OCI-LY3 (cell line): ENCODE data around the gene CHD5.

Experiments
- EZH2phosphoT487 ChIP-seq: fragments of 200-600 bp; shearing (Covaris generic); IDR thresholded peaks from 2 replicates; pipeline ENCODE4 v1.6.1; 2018; ENCODE audit warnings: antibody characterized with exemption, mixed run types, low read depth
- TF ChIP-seq, protein P1 (sequence below): fragments of 200-600, 300-600 bp; sonication (generic); IDR thresholded peaks from 2 replicates; pipeline ENCODE4 v1.5.1; 2014; ENCODE audit warnings: antibody characterized with exemption, low read length, low read depth

DNA sequence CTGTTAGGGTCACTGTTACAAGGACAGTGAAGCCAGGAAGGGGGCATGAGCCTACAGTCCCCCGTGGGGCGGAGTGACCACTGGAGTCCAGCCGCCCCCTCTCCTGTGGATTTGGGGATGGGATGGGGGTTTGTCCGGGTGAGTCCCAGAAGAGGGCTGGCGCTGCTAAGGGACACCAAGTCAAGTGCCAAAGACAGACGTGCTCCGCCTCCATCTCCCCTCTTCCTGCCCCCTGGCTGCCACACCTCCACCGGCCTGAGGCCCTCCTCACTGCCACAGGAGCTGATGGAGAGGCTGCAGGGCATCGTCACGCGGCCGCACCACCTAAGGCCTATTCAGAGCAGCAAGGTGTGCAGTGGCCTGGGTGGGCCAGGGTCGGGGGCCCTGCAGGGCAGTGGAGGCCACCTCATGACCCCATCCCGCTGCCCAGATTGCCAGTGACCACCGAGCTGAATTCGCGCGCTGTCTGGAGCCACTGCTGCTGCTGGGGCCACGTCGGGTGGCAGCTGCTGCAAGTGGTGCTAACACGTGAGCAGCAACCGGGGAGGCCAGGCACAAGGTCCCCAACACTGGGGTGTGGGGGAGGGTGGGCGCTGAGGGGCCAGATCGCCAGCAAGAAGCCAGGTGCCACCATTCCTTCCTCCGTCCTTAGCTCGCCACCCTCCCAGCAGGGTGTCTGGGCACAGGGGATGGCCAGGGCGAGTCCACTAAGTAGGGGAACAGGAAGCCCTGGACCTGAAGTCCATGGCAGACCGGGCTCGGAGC, 30.7 kb upstream of the CHD5 start:
- no peak for TF ChIP-seq EZH2phosphoT487
- TF ChIP-seq, protein P1, sequence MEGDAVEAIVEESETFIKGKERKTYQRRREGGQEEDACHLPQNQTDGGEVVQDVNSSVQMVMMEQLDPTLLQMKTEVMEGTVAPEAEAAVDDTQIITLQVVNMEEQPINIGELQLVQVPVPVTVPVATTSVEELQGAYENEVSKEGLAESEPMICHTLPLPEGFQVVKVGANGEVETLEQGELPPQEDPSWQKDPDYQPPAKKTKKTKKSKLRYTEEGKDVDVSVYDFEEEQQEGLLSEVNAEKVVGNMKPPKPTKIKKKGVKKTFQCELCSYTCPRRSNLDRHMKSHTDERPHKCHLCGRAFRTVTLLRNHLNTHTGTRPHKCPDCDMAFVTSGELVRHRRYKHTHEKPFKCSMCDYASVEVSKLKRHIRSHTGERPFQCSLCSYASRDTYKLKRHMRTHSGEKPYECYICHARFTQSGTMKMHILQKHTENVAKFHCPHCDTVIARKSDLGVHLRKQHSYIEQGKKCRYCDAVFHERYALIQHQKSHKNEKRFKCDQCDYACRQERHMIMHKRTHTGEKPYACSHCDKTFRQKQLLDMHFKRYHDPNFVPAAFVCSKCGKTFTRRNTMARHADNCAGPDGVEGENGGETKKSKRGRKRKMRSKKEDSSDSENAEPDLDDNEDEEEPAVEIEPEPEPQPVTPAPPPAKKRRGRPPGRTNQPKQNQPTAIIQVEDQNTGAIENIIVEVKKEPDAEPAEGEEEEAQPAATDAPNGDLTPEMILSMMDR, result no peak
